ENCODE measurements around the gene LIMK2. TPM values are rescaled to one million over a fixed set of nuclear protein-coding genes. Genes with fewer than 3 reads are reported as not detected.

LIMK2 gene
- total RNA-seq, 2 donors from 2014 or later = 92.1 to 128 TPM

DNA sequence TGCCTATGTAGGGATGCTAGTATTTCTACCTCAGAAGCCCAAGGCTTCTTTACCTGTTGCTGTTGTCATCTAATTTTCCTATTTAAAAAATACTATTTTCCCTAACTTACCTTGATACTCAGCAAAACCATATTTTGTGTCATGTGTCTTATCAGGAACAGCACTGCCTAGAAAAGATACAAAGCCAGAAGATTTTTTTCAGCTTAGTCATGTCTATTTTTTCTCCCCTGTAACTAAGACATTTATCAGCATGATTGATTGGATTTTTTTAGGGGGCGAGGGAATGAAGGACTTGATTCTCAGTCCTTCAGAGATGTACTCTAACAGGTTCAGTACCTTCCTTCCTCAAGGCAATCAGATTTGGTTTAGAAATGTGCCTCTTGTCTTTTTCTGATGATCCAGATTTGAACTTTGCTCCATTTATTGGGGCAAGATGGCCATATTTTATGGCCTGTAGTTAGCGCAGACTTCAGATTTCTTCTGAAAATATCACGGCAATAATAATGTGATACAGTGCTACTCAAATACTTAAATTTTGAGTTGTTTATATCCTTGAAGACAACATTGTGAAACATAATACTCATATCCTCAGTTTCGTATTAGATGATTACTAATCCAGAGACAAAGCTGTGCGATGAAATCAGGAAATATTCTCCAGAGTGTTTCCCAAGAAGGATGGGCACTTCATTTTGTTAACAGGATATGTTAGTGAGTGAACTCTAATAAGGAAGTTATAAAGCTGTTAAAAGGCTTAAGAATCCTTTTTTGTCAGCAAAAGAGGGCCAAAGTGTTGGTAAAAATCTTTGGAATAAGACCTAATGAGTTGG lies 83.9 kb downstream of the LIMK2 start:
- Histone ChIP-seq H3K9me3 (no peaks in the 10 kb centered on the region), H3K4me1 (replicated peaks) (no peaks in the 10 kb centered on the region), H3K36me3 (no peaks in the 10 kb centered on the region), H3K4me3 (no peak overlapping the region), H3K27me3 (replicated peaks; ENCODE audit: insufficient read depth) (no peaks in the 10 kb centered on the region), H3K27ac (peak overlapping the region; percentile 16 to 52)
- DNase-seq (ENCODE audit: low spot score) = no peak
- intact Hi-C loops (cut with DNase I) = no loop called here
- 29% methylated on average over 5 of the region's 5 CpGs for WGBS
- TF ChIP-seq, protein P1, sequence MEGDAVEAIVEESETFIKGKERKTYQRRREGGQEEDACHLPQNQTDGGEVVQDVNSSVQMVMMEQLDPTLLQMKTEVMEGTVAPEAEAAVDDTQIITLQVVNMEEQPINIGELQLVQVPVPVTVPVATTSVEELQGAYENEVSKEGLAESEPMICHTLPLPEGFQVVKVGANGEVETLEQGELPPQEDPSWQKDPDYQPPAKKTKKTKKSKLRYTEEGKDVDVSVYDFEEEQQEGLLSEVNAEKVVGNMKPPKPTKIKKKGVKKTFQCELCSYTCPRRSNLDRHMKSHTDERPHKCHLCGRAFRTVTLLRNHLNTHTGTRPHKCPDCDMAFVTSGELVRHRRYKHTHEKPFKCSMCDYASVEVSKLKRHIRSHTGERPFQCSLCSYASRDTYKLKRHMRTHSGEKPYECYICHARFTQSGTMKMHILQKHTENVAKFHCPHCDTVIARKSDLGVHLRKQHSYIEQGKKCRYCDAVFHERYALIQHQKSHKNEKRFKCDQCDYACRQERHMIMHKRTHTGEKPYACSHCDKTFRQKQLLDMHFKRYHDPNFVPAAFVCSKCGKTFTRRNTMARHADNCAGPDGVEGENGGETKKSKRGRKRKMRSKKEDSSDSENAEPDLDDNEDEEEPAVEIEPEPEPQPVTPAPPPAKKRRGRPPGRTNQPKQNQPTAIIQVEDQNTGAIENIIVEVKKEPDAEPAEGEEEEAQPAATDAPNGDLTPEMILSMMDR (IDR thresholded peaks at IDR 0.05) = no peak
- no peak for TF ChIP-seq POLR2AphosphoS5 (IDR thresholded peaks at IDR 0.05)
- no peak for TF ChIP-seq POLR2A (IDR thresholded peaks at IDR 0.05)

DNA sequence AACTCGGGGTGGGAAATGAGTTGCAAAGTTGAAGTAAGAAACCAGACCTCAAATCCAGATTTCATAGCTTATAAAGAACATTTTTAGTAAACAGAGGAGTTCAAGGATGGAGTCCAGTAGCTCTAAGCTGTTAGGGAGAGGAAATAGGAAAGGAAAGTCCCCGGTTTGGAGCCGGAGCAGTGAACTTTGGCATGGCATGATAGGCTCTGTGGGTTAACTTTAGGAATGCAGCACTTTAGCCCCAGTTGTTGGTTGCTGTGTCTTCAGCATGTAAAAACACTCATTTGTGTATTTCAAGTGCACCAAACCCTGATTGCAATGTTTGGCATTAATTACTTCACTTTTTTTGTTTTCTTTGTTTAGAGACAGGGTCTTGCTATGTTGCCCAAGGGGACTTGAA lies 88.8 kb downstream of the LIMK2 start:
- no peaks in the 10 kb centered on the region for H3K27me3 ChIP-seq (replicated peaks; ENCODE audit: insufficient read depth)
- H3K4me1 ChIP-seq (replicated peaks) = no peaks in the 10 kb centered on the region
- H3K9me3 ChIP-seq = no peaks in the 10 kb centered on the region
- no peak overlapping the region for H3K27ac ChIP-seq
- no peak for TF ChIP-seq POLR2AphosphoS5 (IDR thresholded peaks at IDR 0.05)
- TF ChIP-seq, protein P1 (IDR thresholded peaks at IDR 0.05) = no peak
- TF ChIP-seq POLR2A (IDR thresholded peaks at IDR 0.05) = no peak
- H3K36me3 ChIP-seq = no peaks in the 10 kb centered on the region
- H3K4me3 ChIP-seq = no peak overlapping the region
- intact Hi-C loops (cut with DNase I) = no loop called here
- DNase-seq (ENCODE audit: low spot score) = no peak
- WGBS = 73% methylated on average over 3 of the region's 3 CpGs

DNA sequence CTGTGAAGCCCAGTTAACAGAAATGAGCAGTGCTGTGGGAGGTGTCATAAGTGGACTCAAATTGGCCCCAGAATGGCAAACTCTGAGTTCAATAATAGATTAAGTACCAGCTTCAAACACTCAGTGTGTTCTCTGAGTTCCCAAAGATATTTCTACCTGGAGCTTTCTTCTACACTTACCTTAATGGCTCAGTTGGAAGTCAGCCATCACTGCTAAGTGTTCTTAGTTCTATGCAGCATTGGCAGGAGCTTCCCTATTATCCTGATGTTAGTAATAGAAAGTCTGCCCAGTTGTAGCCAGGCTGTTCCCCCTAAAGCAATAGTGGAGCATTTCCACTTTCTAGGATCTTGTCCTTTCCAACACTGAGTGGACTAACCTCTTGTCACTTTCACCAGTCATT lies 89.9 kb downstream of the LIMK2 start:
- intact Hi-C loops (cut with DNase I) = no loop called here
- H3K9me3 ChIP-seq = no peaks in the 10 kb centered on the region
- no peaks in the 10 kb centered on the region for H3K4me1 ChIP-seq (replicated peaks)
- H3K36me3 ChIP-seq = no peaks in the 10 kb centered on the region
- TF ChIP-seq POLR2AphosphoS5 (IDR thresholded peaks at IDR 0.05) = no peak
- TF ChIP-seq, protein P1 (IDR thresholded peaks at IDR 0.05) = no peak
- no peak overlapping the region for H3K4me3 ChIP-seq
- peak; percentile 48 for DNase-seq (ENCODE audit: low spot score)
- H3K27ac ChIP-seq = no peak overlapping the region
- no peaks in the 10 kb centered on the region for H3K27me3 ChIP-seq (replicated peaks; ENCODE audit: insufficient read depth)

DNA sequence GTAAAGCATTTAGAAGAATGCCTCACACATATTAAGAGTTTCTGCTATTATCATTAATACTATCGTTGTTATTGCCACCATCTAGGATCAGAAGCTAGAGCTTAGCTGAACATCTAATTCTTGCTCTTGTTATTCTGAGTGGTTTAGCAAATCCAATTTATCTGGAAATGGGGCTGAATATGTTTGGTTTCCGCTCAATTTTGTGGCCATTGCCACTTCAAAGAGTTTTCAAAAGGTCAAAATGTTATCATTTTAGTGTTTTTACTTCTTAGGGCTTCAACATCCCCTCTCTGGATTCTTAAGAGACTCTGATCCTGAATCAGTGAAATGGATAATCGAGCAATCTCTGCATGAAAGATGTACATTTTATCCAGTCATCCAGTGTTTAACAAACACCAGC lies 90.4 kb downstream of the LIMK2 start:
- Histone ChIP-seq H3K36me3 (no peaks in the 10 kb centered on the region), H3K27me3 (replicated peaks; ENCODE audit: insufficient read depth) (no peaks in the 10 kb centered on the region), H3K9me3 (no peaks in the 10 kb centered on the region), H3K4me1 (replicated peaks) (no peaks in the 10 kb centered on the region), H3K27ac (no peak overlapping the region), H3K4me3 (no peak overlapping the region)
- DNase-seq (ENCODE audit: low spot score) = no peak
- TF ChIP-seq POLR2AphosphoS5 (IDR thresholded peaks at IDR 0.05) (no peak), POLR2A (IDR thresholded peaks at IDR 0.05) (no peak)
- TF ChIP-seq, protein P1 (IDR thresholded peaks at IDR 0.05) = no peak
- intact Hi-C loops (cut with DNase I) = no loop called here
- WGBS = 93% methylated on average over 3 of the region's 3 CpGs

DNA sequence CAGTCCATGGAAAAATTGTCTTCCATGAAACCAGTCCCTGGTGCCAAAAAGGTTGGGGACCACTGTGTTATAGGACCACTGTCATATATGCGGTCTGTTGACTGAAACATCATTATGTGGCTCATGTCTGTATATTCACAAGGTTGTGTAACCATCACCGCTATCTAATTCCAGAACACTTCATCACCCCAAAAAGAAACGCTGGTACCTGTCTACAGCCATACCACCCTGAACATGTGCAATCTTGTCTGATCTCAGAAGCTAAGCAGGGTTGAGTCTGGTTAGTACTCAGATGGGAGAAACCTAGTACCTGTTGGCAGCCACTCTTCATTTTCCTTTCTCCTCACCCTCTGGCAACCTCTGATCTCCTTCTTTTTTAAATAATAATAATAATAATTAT lies 93.1 kb downstream of the LIMK2 start:
- DNase-seq (ENCODE audit: low spot score) = no peak

More for the DNA sequence above, 93.1 kb downstream of the LIMK2 start:
- Histone ChIP-seq H3K4me3 (no peak overlapping the region), H3K9me3 (no peaks in the 10 kb centered on the region), H3K36me3 (no peaks in the 10 kb centered on the region), H3K27me3 (replicated peaks; ENCODE audit: insufficient read depth) (no peaks in the 10 kb centered on the region), H3K27ac (no peak overlapping the region), H3K4me1 (replicated peaks) (no peaks in the 10 kb centered on the region)
- 71% methylated on average over 3 of the region's 3 CpGs for WGBS
- intact Hi-C loops (cut with DNase I) = no loop called here
- TF ChIP-seq, protein P1 (IDR thresholded peaks at IDR 0.05) = no peak
- TF ChIP-seq POLR2AphosphoS5 (IDR thresholded peaks at IDR 0.05) = no peak
- TF ChIP-seq POLR2A (IDR thresholded peaks at IDR 0.05) = no peak

Data from prostate gland (tissue), 2 donors.